H1 (cell line): ENCODE measurements around the gene DENND10. TPM values are rescaled to one million over a fixed set of nuclear protein-coding genes. Genes with fewer than 3 reads are reported as not detected.
"Not testable (repeated sequence)": the region's sequence is repeated elsewhere in the genome, so short reads cannot be mapped to it uniquely, and the experiment has no call there.

Experiments used
- CTCF ChIA-PET: fragments of 300-600 bp; sonication (Branson Sonifier 250); formaldehyde crosslinking; loops from one replicate; lab custom pipeline; 2021; ENCODE audit not compliant: partially characterized antibody; lab: Charles Lee
- POLR2A ChIA-PET: fragments of 300-600 bp; sonication (Branson Sonifier 250); formaldehyde crosslinking; loops from one replicate; lab custom pipeline; 2021; ENCODE audit warnings: inconsistent platforms; ENCODE audit not compliant: partially characterized antibody; lab: Charles Lee
- DNase-seq, 2 experiments: peaks; one replicate each; pipeline versions ENCODE4 v3.0.0 to v3.0.0-alpha.2; 2010 to 2022; ENCODE audit warnings: low spot score in 2 of 2, low read depth in 1 of 2, mixed read lengths in 1 of 2
- FAIRE-seq: peaks from 2 replicates; lab custom pipeline; 2011; peaks lifted over from hg19 to GRCh38; lab: Jason Lieb, UNC
- H2AFZ ChIP-seq: 2 replicates; pipeline ENCODE4 v1.8.1; 2012; ENCODE audit warnings: low read length, inconsistent platforms
- H2AK5ac ChIP-seq: 2 replicates; pipeline ENCODE4 v1.6.1; 2013; ENCODE audit warnings: low read depth, low read length
- H2BK120ac ChIP-seq: replicated peaks from 2 replicates; pipeline ENCODE3; 2013; ENCODE audit warnings: low read depth, low read length, inconsistent platforms
- H2BK12ac ChIP-seq: 2 replicates; pipeline ENCODE4 v1.6.1; 2013; ENCODE audit warnings: low read depth, low read length
- H2BK15ac ChIP-seq: 2 replicates; pipeline ENCODE4 v1.6.1; 2013; ENCODE audit warnings: low read length
- H2BK20ac ChIP-seq: 2 replicates; pipeline ENCODE4 v1.6.1; 2013; ENCODE audit warnings: low read length
- H2BK5ac ChIP-seq: 2 replicates; pipeline ENCODE4 v1.6.1; 2013; ENCODE audit warnings: low read depth, low read length
- H3K14ac ChIP-seq: 2 replicates; pipeline ENCODE4 v1.6.1; 2013; ENCODE audit warnings: inconsistent platforms; ENCODE audit not compliant: insufficient read length
- H3K18ac ChIP-seq: 2 replicates; pipeline ENCODE4 v1.6.1; 2013; ENCODE audit warnings: low read length; ENCODE audit errors: extremely low read depth
- H3K23ac ChIP-seq: 2 replicates; pipeline ENCODE4 v1.6.1; 2013; ENCODE audit warnings: inconsistent platforms; ENCODE audit not compliant: insufficient read length
- H3K23me2 ChIP-seq: 2 replicates; pipeline ENCODE4 v1.6.1; 2013; ENCODE audit warnings: low read depth, low read length
- H3K27ac ChIP-seq: 2 replicates; pipeline ENCODE4 v1.6.1; 2011; ENCODE audit warnings: low read depth, low read length, inconsistent platforms
- H3K27me3 ChIP-seq, 4 experiments: replicated peaks in 1 of 4; 1 replicate in 1 of 4; 2 replicates in 3 of 4; pipeline versions ENCODE4 v1.6.1 to v1.8.1; 2011 to 2013; ENCODE audit warnings: low read length in 3 of 4, mild to moderate bottlenecking in 3 of 4, inconsistent platforms in 2 of 4, mixed read lengths in 2 of 4, moderate library complexity in 1 of 4; ENCODE audit not compliant: control insufficient read depth in 3 of 4, insufficient read depth in 3 of 4; ENCODE audit errors: extremely low read depth in 1 of 4
- H3K36me3 ChIP-seq, 4 experiments: 2 replicates each; pipeline versions ENCODE4 v1.6.1 to v1.8.1; 2011 to 2013; ENCODE audit warnings: mild to moderate bottlenecking in 4 of 4, low read length in 3 of 4, moderate library complexity in 2 of 4, control low read depth in 1 of 4, inconsistent platforms in 1 of 4; ENCODE audit not compliant: insufficient read depth in 4 of 4, control insufficient read depth in 2 of 4
- H3K4ac ChIP-seq: replicated peaks from 2 replicates; pipeline ENCODE3; 2013; ENCODE audit warnings: low read length, low read depth, mixed read lengths, inconsistent platforms; ENCODE audit not compliant: insufficient read length
- H3K4me1 ChIP-seq, 4 experiments: replicated peaks in 1 of 4; 1 replicate in 1 of 4; 2 replicates in 3 of 4; pipeline versions ENCODE4 v1.6.1 to v1.8.1; 2011 to 2013; ENCODE audit warnings: low read length in 3 of 4, inconsistent platforms in 2 of 4, mixed read lengths in 1 of 4; ENCODE audit not compliant: insufficient read depth in 4 of 4, control insufficient read depth in 3 of 4
- H3K4me2 ChIP-seq, 2 experiments: 2 replicates each; pipeline versions ENCODE4 v1.6.1 to v1.8.1; 2011 to 2013; ENCODE audit warnings: low read depth in 2 of 2, low read length in 2 of 2, control low read depth in 1 of 2, inconsistent platforms in 1 of 2, mild to moderate bottlenecking in 1 of 2; ENCODE audit not compliant: insufficient read depth in 1 of 2
- H3K4me3 ChIP-seq, 4 experiments: fragments of 200-600, 300-600 bp in 1 of 4; sonication (generic), shearing (Covaris generic), sonication (Bioruptor Twin) in 1 of 4; 2 replicates each; pipeline versions ENCODE4 v1.5.1 to v1.8.1; 2011 to 2016; ENCODE audit warnings: low read length in 4 of 4, low read depth in 3 of 4, control low read depth in 2 of 4, inconsistent platforms in 2 of 4, mild to moderate bottlenecking in 2 of 4, mixed read lengths in 1 of 4, moderate library complexity in 1 of 4; ENCODE audit not compliant: insufficient read depth in 2 of 4; ENCODE audit errors: extremely low read depth in 1 of 4
- H3K56ac ChIP-seq: replicated peaks from 2 replicates; pipeline ENCODE3; 2013; ENCODE audit warnings: low read depth, mild to moderate bottlenecking, mixed read lengths, low read length, inconsistent platforms; ENCODE audit not compliant: insufficient read length
- H3K79me1 ChIP-seq: 2 replicates; pipeline ENCODE4 v1.6.1; 2013; ENCODE audit warnings: low read depth, low read length, control low read depth
- H3K79me2 ChIP-seq, 2 experiments: 2 replicates each; pipeline versions ENCODE4 v1.6.1 to v1.8.1; 2012 to 2013; ENCODE audit warnings: low read length in 2 of 2, mild to moderate bottlenecking in 2 of 2, inconsistent platforms in 1 of 2; ENCODE audit not compliant: insufficient read depth in 2 of 2, control insufficient read depth in 1 of 2
- H3K9ac ChIP-seq, 4 experiments: replicated peaks in 1 of 4; 1 replicate in 1 of 4; 2 replicates in 3 of 4; pipeline versions ENCODE4 v1.6.1 to v1.8.1; 2011 to 2013; ENCODE audit warnings: low read depth in 3 of 4, low read length in 3 of 4, control low read depth in 2 of 4, mild to moderate bottlenecking in 2 of 4, moderate library complexity in 2 of 4, inconsistent platforms in 1 of 4; ENCODE audit errors: extremely low read depth in 1 of 4
- H3K9me3 ChIP-seq, 2 experiments: 2 replicates each; pipeline versions ENCODE4 v1.6.1 to v1.8.1; 2012 to 2013; ENCODE audit warnings: mild to moderate bottlenecking in 2 of 2, moderate library complexity in 2 of 2, control low read depth in 1 of 2, inconsistent platforms in 1 of 2, low read depth in 1 of 2, low read length in 1 of 2, mixed read lengths in 1 of 2; ENCODE audit not compliant: insufficient read depth in 2 of 2
- H4K20me1 ChIP-seq, 2 experiments: replicated peaks in 1 of 2; 2 replicates each; pipeline versions ENCODE3 to v1.8.1; 2011 to 2013; ENCODE audit warnings: inconsistent platforms in 2 of 2, low read length in 2 of 2, mild to moderate bottlenecking in 1 of 2; ENCODE audit not compliant: insufficient read depth in 2 of 2, control insufficient read depth in 1 of 2
- H4K5ac ChIP-seq: 2 replicates; pipeline ENCODE4 v1.6.1; 2013; ENCODE audit warnings: low read length, low read depth, mixed read lengths, inconsistent platforms; ENCODE audit not compliant: insufficient read length
- H4K8ac ChIP-seq: 2 replicates; pipeline ENCODE4 v1.8.0; 2013; ENCODE audit warnings: mild to moderate bottlenecking, moderate library complexity, low read length, inconsistent platforms; ENCODE audit not compliant: insufficient read depth; ENCODE audit errors: extremely low read depth
- H4K91ac ChIP-seq: replicated peaks from 2 replicates; pipeline ENCODE3; 2013; ENCODE audit warnings: low read length, mixed read lengths, inconsistent platforms; ENCODE audit not compliant: insufficient read length
- CTCF ChIP-seq, 3 experiments: IDR thresholded peaks; 1 replicate in 2 of 3; 2 replicates in 1 of 3; pipeline versions ENCODE4 v1.5.1 to v1.6.1; 2011; ENCODE audit warnings: low read length in 3 of 3, mild to moderate bottlenecking in 3 of 3, inconsistent platforms in 2 of 3, low read depth in 1 of 3, moderate library complexity in 1 of 3; ENCODE audit not compliant: insufficient read depth in 1 of 3; ENCODE audit errors: control extremely low read depth in 1 of 3
- RAD21 ChIP-seq, 2 experiments: IDR thresholded peaks in 1 of 2; conservative IDR thresholded peaks in 1 of 2; 2 replicates each; pipeline ENCODE4 v1.6.1; 2011; ENCODE audit warnings: low read depth in 2 of 2, low read length in 2 of 2, improper control_type of control experiment in 1 of 2, inconsistent platforms in 1 of 2, mild to moderate bottlenecking in 1 of 2, moderate library complexity in 1 of 2
- WGBS, 2 experiments: shearing (Covaris generic) in 1 of 2; methylation state at CpG; one replicate each; pipeline versions ENCODE4 v1.1.6 to v1.1.7; 2013 to 2015; ENCODE audit warnings: low lambda C conversion rate in 2 of 2, mixed read lengths in 2 of 2, inconsistent platforms in 1 of 2, low coverage in 1 of 2, missing lambda C conversion rate in 1 of 2; ENCODE audit not compliant: insufficient replicate concordance in 2 of 2, insufficient coverage in 1 of 2, insufficient read length in 1 of 2; ENCODE audit errors: extremely low coverage in 1 of 2, missing lambda C conversion rate in 1 of 2; 5-methylcytosine and 5-hydroxymethylcytosine counted together
- polyA plus RNA-seq, 7 experiments: library from polyadenylated mRNA; depleted of rRNA in 3 of 7; stranded (reverse) in 5 of 7; unstranded in 2 of 7; fragments of >200 nt in 5 of 7; fragments of 200-250 nt in 2 of 7; gene quantifications; 1 replicate in 5 of 7; 2 replicates in 1 of 7; 4 replicates in 1 of 7; pipeline versions ENCODE4 v1.2.1 to v1.2.3, GENCODE V29; 2011 to 2013; ENCODE audit warnings: missing spikeins in 2 of 7, mixed read lengths in 2 of 7
- total RNA-seq: library from RNA; stranded (reverse); fragmentation: NEBNext Ultra II Directional; extraction: Animal tissue kit (Norgen Biotek cat#: 25700); gene quantifications from 2 replicates; pipeline ENCODE4 v1.2.1, GENCODE V29; 2021

Gene DENND10
- total and polyA plus RNA-seq, 2 of the 8 experiments (the other 6 are each of a cell fraction or from before 2014, with no cell fraction given) = 49.3 to 64.4 TPM

GRCh38 chr10:119137878-119138277 is 34.0 kb downstream of the DENND10 start:
- not testable (repeated sequence) for H3K9ac ChIP-seq, H2BK15ac ChIP-seq, H2BK5ac ChIP-seq, H3K79me2 ChIP-seq, H3K18ac ChIP-seq, H3K23ac ChIP-seq, H3K27ac ChIP-seq, H4K8ac ChIP-seq, H3K4me3 ChIP-seq, H3K4me2 ChIP-seq, H2BK120ac ChIP-seq, H3K79me1 ChIP-seq, H3K23me2 ChIP-seq, H2AK5ac ChIP-seq, FAIRE-seq, H2AFZ ChIP-seq, H3K14ac ChIP-seq, H3K27me3 ChIP-seq, H3K9me3 ChIP-seq, H2BK12ac ChIP-seq, H2BK20ac ChIP-seq, H4K5ac ChIP-seq, DNase-seq, H3K4me1 ChIP-seq, H3K4ac ChIP-seq, H3K56ac ChIP-seq, H4K91ac ChIP-seq, H4K20me1 ChIP-seq
- WGBS, 2 experiments = 76% methylated on average over 8 of the region's 8 CpGs; no CpG with 5 or more reads in 1 of the 2 experiments
- peaks cover 5 to 16% (median 11%) of the 10 kb centered on the region in 4 experiments; a peak in 6 of 8 replicates for H3K36me3 ChIP-seq
- TF ChIP-seq RAD21 (IDR thresholded peaks at IDR 0.05 in 1 of 2, conservative IDR thresholded peaks at IDR 0.05 in 1 of 2; ENCODE audit: low read depth in 2 of 2, low read length in 2 of 2) (0 out of 4 replicates have a peak, but pooled peaks of 1 of the 2 experiments have one; percentile 7), CTCF (IDR thresholded peaks at IDR 0.05; ENCODE audit: control extremely low read depth in 1 of 3, insufficient read depth in 1 of 3, low read depth in 1 of 3, low read length in 3 of 3) (peak in 1 of 3 experiments; percentile 18; a peak in 2 of 4 replicates)
- ChIA-PET CTCF (interaction anchor here (0.6 to 3.0 kb wide), 9 partner anchors 9 to 289 kb away, joined by 3 to 16 read pairs (median 4); no protein-coding TSS in a partner anchor), POLR2A (interaction anchor here (1.1 kb wide), 1 partner anchor 11 kb away, joined by 4 read pairs; no protein-coding TSS in a partner anchor)
